ENCODE data around the gene TMEM80.

DNA sequence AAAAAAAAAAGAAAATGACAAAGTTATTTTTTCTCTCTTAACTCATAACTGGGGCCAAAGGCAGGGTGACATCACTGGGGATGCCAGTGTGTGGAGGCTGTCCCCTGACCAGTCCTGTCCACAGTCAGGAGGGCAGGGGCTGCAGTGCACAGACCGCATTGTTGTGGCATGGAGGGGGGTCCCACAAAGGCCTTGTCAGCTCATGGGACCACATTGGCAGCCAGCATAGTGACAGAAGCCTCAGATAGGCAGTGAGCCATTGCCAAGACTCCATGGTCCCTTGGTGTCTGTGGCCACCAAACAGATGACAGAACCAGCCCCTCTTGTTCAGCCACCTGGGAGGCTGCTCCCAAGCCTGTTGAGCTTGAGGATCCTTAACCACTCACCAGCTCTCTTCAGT is 4.1 kb downstream of the TMEM80 start:
- no peak for TF ChIP-seq POLR2A (IDR thresholded peaks at IDR 0.05)
- TF ChIP-seq, protein P1, sequence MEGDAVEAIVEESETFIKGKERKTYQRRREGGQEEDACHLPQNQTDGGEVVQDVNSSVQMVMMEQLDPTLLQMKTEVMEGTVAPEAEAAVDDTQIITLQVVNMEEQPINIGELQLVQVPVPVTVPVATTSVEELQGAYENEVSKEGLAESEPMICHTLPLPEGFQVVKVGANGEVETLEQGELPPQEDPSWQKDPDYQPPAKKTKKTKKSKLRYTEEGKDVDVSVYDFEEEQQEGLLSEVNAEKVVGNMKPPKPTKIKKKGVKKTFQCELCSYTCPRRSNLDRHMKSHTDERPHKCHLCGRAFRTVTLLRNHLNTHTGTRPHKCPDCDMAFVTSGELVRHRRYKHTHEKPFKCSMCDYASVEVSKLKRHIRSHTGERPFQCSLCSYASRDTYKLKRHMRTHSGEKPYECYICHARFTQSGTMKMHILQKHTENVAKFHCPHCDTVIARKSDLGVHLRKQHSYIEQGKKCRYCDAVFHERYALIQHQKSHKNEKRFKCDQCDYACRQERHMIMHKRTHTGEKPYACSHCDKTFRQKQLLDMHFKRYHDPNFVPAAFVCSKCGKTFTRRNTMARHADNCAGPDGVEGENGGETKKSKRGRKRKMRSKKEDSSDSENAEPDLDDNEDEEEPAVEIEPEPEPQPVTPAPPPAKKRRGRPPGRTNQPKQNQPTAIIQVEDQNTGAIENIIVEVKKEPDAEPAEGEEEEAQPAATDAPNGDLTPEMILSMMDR (IDR thresholded peaks at IDR 0.05) = no peak
